Regular cardiac myocyte (primary cell): ENCODE data around the gene SPPL2B. TPM values are rescaled to one million over a fixed set of nuclear protein-coding genes. Genes with fewer than 3 reads are reported as not detected.

ENCODE experiments used
- total RNA-seq: library from RNA; depleted of rRNA; stranded (reverse); fragments of >200 nt; gene quantifications from 2 replicates; pipeline ENCODE4 v1.2.3, GENCODE V29; 2014

The SPPL2B gene, protein sequence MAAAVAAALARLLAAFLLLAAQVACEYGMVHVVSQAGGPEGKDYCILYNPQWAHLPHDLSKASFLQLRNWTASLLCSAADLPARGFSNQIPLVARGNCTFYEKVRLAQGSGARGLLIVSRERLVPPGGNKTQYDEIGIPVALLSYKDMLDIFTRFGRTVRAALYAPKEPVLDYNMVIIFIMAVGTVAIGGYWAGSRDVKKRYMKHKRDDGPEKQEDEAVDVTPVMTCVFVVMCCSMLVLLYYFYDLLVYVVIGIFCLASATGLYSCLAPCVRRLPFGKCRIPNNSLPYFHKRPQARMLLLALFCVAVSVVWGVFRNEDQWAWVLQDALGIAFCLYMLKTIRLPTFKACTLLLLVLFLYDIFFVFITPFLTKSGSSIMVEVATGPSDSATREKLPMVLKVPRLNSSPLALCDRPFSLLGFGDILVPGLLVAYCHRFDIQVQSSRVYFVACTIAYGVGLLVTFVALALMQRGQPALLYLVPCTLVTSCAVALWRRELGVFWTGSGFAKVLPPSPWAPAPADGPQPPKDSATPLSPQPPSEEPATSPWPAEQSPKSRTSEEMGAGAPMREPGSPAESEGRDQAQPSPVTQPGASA
- total RNA-seq, result 20.3 and 24.8 TPM in 2 replicates

DNA sequence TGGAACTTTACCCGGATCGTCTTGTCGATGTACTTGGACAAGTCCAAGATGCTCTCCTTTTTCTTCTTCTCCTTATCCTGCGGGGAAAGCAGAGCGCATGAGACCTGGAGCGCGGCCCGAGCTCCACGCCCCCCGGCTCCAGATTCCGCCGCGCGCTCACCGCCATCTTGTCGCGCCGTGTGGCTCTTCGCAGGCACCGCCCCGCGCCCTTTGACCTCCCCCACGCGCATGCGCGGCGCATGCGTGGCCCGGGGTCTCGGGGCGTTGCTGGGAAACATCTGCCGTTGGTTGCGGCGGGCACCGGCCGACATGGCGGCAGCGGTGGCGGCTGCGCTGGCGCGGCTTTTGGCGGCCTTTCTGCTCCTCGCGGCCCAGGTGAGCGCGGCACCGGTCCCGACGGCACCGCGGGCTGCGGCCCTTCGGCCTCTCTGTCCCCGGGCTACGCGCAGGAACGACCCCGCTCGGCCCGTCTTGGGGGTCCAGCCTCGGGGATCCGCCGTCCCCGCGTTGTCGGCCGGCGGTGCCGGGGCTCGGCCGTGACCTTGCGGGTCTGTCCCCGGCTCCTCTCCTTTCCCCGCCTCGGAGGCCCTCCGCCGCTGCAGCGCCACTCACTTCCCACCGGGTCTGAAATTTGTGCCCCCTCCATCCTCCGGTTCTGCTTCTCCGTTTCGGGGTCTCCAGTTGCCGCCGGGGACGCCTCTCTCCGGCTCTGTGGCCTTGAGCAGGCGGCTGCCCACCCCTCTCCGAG lies at the start of gene SPPL2B, which contains the start of gene LSM7:
SPPL2B (plus strand) TSS at position 284 of the 748 bp plus-strand sequence; CDS start at position 310, 26 bp downstream.
LSM7 (minus strand) TSS at position 186 of the 748 bp plus-strand sequence; CDS start at position 166, 20 bp downstream.

DNA sequence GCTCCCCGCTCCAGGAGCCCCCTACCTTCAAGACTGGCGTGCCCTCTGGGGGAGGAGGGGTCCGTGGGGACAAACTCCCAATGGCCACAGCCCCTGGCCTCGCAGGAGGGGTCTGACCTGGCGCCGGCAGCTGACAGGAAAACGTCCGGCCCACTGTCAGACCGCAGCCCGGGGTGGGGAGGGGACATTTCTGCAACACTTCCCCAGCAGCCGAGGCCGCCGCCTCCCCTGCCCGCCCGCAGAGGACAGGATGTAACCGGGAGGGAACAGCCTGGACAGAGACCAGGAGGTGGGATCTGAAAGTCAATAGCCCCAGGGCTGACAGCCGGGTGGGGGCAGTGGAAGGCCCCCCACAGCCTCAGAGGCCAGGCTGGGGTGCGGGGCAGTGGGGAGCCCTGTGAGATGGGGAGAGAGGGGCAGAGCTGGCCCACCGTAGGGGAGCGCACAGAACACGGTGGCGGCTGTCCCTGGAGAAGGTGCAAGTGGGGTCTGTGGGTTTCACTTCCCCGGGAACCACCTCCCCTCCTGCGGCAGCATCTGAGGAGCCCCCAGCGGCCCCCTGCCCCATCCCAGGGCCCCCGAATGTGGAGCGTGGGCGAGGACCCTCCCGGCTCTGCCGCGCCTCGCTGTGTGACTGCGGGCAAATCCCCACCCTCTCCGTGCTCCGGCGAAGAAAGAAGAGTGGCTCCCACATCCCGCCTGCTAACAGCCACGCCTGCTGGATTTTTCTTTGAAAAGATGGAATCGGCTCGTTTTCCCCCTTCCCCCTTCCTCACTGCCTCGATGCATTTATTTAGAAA lies 46.2 kb upstream of the SPPL2B start, which contains the start of gene PEAK3:
PEAK3 (minus strand) TSS at position 114 of the 800 bp plus-strand sequence. CDS start 1,244 bp downstream, outside the sequence.

DNA sequence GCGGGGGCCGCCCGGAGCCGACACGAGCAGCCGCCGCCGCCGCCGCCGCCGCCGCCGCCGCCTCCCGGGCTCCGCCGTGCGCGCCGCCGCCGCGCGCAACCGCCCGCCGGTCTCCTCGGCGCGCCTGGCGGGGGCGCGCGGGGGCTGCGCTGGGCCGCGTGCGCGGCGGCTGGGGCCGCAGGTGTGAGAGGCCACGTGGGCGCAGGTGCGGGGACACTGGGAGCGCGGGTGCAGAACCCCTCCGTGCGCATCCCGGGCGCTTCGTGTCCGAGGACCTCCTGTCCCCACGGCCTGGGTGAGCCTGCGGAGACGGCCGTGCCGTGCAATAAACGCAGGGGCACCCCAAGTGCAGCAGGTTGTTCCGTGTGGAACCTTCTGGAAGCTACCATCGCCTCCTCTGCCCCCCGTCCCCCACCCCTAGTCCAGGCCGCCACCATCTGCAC lies 20.3 kb upstream of the SPPL2B start, which contains the start of gene LINGO3:
LINGO3 (minus strand) TSS at position 41 of the 443 bp plus-strand sequence. CDS start 16,378 bp downstream, outside the sequence.

DNA sequence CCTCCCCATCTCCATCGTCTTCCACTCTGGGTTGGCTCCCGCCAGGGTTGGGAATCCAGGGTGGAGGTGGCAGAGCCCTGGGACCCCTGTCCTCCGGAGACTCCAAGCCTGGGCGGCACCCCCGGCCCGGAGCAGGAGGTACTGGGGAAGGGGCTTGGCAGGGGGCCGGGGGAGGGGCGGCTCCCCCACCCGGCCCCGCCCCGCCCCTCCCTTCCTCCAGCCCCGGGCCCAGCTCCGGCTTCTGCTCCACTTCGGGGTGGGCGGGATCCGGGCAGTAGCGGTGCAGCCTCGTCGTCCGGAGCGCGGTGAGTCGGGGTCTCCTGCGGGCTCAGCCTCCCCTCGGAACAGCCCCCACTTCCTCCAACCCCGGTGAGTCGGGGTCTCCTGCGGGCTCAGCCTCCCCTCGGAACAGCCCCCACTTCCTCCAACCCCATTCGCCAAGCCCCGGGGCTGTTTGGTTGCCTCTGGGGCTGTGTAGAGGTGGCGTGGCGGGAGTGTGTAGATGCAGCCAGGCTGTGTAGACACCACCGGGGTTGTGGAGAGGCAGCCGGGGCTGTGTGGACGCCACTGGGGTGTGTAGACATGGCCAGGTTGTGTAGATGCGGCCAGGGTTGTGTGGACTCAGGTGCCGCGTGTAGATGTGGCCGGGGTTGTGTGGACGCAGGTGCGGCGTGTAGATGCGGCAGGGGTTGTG lies 31.7 kb downstream of the SPPL2B start, which contains the start of gene TMPRSS9:
TMPRSS9 (plus strand) TSS at position 274 of the 694 bp plus-strand sequence. CDS start 29,521 bp downstream, outside the sequence.

Other genes starting within 250 kb of the SPPL2B start
- 8.5 and 17.1 TPM in 2 replicates for gene MOB3A, start 232.4 kb upstream of the SPPL2B start, total RNA-seq
- 0.58 and 0.85 TPM in 2 replicates for gene IZUMO4, start 231.8 kb upstream of the SPPL2B start, total RNA-seq
- gene AP3D1, start 177.1 kb upstream of the SPPL2B start, total RNA-seq, result 89.4 and 121 TPM in 2 replicates
- gene DOT1L, start 164.8 kb upstream of the SPPL2B start, total RNA-seq, result 3.7 and 8.8 TPM in 2 replicates
- gene PLEKHJ1, start 92.4 kb upstream of the SPPL2B start, total RNA-seq, result 35.5 and 65.2 TPM in 2 replicates
- gene SF3A2, start 91.9 kb upstream of the SPPL2B start, total RNA-seq, result 17.4 and 22.6 TPM in 2 replicates
- 0.19 and 0.85 TPM in 2 replicates for gene AMH, start 79.4 kb upstream of the SPPL2B start, total RNA-seq
- under 0.01 TPM in 1 of 2 replicates, not detected in the other for gene JSRP1, start 72.3 kb upstream of the SPPL2B start, total RNA-seq
- gene PEAK3, start 46.5 kb upstream of the SPPL2B start, total RNA-seq, result not detected in 2 replicates
- not detected in 2 replicates for gene LINGO3, start 20.5 kb upstream of the SPPL2B start, total RNA-seq
- gene LSM7, start 98 bp upstream of the SPPL2B start, total RNA-seq, result 121 and 187 TPM in 2 replicates
- under 0.01 TPM in 2 replicates for gene TMPRSS9, start 31.6 kb downstream of the SPPL2B start, total RNA-seq
- gene TIMM13, start 98.9 kb downstream of the SPPL2B start, total RNA-seq, result 22.6 and 39.9 TPM in 2 replicates
- 35.2 and 183 TPM in 2 replicates for gene LMNB2, start 128.3 kb downstream of the SPPL2B start, total RNA-seq
- 22.8 and 52.7 TPM in 2 replicates for gene GADD45B, start 147.4 kb downstream of the SPPL2B start, total RNA-seq